ENCODE results near the gene NCOA5.

NCOA5 gene

GRCh38 chr20:46063151-46063550 lies 26.6 kb downstream of the NCOA5 start:
- no peak for DNase-seq (ENCODE audit: extremely low read depth in 1 of 2, low read depth in 1 of 2)

- no peak for DNase-seq (ENCODE audit: extremely low read depth in 1 of 2, low read depth in 1 of 2)
Observed at GRCh38 chr20:46062621-46063020, 27.1 kb downstream of the NCOA5 start.

DNA sequence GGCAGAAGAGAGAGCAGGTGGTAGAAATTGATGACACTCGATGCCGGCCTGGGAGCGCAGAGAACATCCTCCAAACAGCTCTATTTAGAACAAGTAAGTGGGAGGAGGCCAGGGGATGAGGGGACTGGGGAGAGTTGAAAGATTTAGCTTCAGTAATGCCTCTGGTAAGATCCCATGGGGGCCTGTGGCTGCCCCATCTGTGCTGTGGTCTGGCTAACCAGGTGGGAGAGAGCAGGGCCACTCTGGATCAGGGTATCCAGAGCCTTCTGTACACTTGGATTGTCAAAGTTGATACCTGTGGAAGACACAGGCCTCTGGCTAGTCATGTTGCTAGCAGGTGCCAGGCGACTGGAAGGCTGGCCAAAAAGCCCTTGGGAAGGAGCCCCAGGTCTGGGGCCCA lies 27.6 kb downstream of the NCOA5 start:
- no peak for DNase-seq (ENCODE audit: extremely low read depth in 1 of 2, low read depth in 1 of 2)

GRCh38 chr20:46060975-46061374 lies 28.8 kb downstream of the NCOA5 start:
- DNase-seq (ENCODE audit: extremely low read depth in 1 of 2, low read depth in 1 of 2) = no peak

DNA sequence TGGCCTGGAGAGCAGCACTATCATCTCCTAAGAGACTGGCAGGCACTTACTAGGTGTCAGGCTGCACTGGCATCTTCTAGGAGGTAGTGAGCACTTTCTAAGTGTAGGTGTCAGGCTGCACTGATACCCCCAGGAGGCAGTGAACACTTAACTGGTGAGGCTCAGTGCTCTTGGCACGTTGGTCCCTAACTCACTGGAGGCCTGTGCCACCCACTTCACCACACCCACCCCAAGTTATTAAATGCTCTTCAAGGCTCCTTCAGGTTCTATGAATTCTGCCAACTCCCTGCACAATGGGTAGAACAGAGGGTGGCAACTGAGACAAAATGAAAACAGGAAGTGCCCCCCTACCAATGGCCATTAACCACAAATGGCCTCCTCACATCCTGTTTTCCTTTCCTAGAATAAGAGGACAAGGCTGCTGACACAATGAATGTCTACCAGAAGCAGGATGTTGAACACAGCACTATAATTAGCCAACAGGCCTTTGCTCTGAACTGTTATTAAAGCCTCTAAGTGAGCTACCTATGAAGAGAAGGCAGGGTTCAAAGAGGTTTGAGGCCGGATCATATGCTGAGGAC lies 29.4 kb downstream of the NCOA5 start:
- DNase-seq (ENCODE audit: extremely low read depth in 1 of 2, low read depth in 1 of 2) = no peak

- no peak for DNase-seq (ENCODE audit: extremely low read depth in 1 of 2, low read depth in 1 of 2)
Observed at GRCh38 chr20:46058599-46059281, 31.0 kb downstream of the NCOA5 start.

DNA sequence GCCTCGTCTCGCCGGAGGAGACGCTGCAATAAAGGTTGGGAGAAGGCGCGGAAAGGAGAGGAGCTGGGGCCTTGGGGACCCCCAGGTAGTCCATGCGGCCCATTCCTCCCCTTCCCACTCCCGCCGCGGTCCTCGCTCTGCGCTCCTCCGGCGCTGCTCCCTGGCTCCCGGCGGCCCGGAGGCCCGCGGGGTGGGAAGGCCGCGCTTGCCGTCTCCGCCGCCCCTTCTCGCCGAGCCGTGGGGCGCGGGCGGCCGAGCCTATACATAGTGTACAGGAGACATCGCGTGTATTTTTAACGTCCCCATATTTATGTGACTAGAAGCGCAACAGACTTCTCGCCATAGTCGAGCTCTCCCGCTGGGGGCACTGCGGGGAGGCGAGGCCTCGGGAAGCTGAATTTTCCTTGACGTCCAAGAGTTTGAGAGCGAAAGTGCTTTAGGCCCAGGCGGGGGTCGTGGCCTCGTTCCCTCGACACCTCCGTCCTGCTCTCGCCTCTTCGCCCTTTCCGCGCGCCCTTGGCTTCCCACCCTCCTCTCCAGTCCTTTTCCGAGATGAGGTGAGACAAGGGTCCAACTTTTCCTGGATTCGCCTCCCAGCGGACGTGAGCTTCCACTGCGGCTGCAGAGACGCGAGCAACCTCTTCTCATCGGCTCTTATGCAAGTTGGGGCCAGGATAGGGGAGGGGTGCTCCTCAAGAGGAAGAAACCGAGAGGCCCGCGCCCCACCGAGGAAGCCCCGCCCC lies 31.7 kb downstream of the NCOA5 start:
- no peak for DNase-seq (ENCODE audit: extremely low read depth in 1 of 2, low read depth in 1 of 2)

DNA sequence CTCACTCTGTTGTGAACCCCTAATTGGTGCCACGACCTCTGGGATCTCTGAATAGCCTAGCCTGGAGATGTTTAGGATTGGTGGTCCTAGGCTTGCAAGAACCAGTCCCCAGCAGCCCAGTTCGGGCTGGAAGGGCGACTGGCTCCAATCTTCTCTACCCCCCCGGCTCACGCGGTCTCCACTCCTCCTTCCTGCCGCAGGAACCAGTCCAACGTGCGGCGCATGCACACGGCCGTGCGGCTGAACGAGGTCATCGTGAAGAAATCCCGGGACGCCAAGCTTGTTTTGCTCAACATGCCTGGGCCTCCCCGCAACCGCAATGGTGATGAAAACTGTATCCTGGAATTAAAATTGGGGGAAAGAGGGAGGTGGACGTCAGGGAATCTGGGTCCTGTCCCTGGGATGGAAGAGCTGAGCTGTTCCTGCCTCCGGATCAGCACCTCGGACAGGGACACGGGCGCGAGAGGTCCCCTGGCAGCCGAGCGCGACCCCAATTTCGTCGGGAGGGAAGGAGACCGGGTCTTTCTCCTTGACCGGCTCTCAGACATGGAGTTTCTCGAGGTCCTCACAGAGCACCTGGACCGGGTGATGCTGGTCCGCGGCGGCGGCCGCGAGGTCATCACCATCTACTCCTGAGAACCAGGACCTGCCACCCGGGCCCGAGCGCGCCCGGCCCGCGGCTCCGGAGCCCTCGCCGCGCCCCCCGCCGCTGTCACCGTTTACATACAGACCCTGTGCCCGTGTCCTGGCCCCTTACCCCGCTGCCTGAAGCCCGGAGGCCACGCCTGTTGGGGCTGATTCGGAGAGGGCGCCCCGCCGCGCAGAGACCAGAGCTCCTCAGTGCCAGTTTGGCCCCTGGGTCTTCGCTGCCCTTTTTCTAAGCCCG lies 32.5 kb downstream of the NCOA5 start:
- DNase-seq (ENCODE audit: extremely low read depth in 1 of 2, low read depth in 1 of 2) = no peak

DNA sequence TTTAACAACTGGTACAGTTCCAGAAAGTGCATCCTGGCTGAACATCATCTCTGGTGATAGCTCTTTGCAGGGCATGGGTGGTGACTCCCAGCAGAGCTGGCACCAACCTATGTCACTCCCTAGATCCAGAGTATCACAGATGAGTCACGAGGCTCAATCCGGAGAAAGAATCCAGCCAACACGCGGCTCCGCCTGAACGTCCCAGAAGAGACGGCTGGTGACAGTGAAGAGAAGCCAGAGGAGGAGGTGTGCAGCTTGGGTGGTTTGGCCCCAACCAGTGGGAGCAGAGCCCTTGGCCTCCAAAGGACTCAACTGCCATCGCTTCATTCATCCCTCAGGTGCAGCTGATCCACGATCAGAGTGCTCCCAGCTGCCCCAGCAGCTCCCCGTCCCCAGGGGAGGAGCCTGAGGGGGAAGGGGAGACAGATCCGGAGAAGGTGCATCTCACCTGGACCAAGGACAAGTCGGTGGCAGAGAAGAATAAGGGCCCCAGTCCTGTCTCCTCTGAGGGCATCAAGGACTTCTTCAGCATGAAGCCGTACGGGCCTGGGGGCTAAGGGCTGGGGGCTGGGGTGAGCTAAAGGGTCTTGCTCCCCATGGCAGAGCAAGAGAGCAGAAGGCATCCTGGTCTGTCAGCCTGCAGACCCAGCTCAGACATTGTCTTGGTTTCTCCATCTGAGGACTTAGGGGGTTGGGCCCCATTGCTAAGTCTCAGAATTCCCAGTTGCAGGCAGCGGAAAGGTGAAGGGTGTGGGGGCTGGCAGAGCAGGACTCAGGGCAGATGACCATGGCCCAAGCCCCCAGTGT lies 33.5 kb downstream of the NCOA5 start:
- DNase-seq (ENCODE audit: extremely low read depth in 1 of 2, low read depth in 1 of 2) = no peak

DNA sequence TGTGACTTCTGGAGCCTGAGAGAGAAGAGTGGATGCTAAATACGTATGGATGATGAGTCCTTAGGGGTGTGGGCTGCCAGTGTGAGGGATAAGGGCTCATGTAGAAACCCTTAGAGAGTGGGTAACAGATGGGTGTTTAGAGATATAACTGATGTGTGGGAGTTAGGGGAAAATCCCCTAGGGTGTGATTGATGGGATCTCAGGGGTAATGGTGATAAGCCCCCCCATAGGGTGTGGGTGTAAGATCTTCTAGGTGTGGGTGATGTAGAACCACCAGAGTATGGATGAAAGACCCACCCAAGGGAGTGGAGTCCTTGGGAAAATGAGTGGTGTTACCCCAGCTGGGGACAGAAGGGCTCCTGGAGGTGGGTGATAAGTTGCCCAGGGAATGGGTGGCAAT lies 34.5 kb downstream of the NCOA5 start:
- DNase-seq (ENCODE audit: extremely low read depth in 1 of 2, low read depth in 1 of 2) = no peak

GRCh38 chr20:46054606-46055005 lies 35.2 kb downstream of the NCOA5 start:
- DNase-seq (ENCODE audit: extremely low read depth in 1 of 2, low read depth in 1 of 2) = no peak

DNA sequence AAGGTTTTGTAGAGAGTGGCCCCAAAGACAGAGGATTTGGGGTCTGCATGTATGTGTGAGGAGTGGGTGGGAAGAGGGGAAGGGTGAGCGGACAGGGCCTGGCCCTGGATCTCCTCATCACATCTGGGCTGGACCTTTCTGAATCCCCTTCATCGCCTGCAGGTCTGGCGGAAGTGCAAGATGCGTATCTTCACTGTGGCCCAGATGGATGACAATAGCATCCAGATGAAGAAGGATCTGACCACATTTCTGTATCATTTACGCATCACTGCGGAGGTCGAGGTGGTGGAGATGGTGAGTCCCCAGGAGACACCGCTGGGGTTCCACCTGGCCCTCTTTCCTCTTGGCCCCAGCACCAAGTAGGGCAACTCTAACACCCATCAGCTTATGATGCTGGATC lies 36.3 kb downstream of the NCOA5 start:
- DNase-seq (ENCODE audit: extremely low read depth in 1 of 2, low read depth in 1 of 2) = no peak

GRCh38 chr20:46051556-46052308 lies 38.0 kb downstream of the NCOA5 start:
- DNase-seq (ENCODE audit: extremely low read depth in 1 of 2, low read depth in 1 of 2) = no peak

DNA sequence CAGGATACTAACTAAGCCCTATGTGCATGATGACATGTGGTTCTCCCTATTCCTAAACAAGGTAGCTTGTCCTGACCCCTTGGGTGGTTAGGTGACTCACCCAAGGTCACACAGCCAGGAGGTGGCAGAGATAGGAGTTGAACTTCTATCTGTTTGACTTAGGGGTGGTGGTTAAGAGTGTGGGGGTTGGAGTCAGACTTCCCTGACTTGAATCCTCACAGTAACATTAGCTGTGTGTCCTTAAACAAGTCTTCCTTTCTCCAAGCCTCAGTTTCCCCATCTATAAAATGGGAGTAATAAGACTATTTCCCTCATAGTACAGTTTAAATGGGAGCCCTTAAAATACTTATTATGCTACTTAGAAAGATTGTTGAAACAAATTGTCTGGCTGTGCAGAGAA lies 38.9 kb downstream of the NCOA5 start:
- DNase-seq (ENCODE audit: extremely low read depth in 1 of 2, low read depth in 1 of 2) = no peak

- DNase-seq (ENCODE audit: extremely low read depth in 1 of 2, low read depth in 1 of 2) = no peak
Observed at GRCh38 chr20:46050444-46050843, 39.3 kb downstream of the NCOA5 start.

DNA sequence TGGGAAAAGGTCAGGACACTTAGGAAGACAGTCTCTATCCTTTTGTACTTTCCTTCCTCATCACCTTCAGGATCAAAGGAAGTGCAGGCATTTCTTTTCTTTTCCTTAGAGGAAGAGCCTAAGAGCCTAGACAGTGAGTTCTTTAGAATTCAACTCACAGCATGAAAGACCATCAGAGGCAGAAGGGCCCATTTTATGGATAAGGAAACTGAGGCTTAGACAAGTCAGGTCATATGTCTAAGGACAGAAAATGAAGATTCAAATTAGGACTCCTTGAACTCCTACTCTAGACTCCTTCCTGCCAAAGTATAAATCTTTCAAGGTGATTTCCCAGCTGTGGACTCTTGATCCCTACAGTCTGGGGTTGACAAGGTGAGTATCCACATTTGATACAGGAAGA lies 39.9 kb downstream of the NCOA5 start:
- DNase-seq (ENCODE audit: extremely low read depth in 1 of 2, low read depth in 1 of 2) = no peak

- no peak for DNase-seq (ENCODE audit: extremely low read depth in 1 of 2, low read depth in 1 of 2)
Observed at GRCh38 chr20:46049190-46049589, 40.6 kb downstream of the NCOA5 start.

GRCh38 chr20:46047821-46048220 lies 41.9 kb downstream of the NCOA5 start:
- no peak for DNase-seq (ENCODE audit: extremely low read depth in 1 of 2, low read depth in 1 of 2)

DNA sequence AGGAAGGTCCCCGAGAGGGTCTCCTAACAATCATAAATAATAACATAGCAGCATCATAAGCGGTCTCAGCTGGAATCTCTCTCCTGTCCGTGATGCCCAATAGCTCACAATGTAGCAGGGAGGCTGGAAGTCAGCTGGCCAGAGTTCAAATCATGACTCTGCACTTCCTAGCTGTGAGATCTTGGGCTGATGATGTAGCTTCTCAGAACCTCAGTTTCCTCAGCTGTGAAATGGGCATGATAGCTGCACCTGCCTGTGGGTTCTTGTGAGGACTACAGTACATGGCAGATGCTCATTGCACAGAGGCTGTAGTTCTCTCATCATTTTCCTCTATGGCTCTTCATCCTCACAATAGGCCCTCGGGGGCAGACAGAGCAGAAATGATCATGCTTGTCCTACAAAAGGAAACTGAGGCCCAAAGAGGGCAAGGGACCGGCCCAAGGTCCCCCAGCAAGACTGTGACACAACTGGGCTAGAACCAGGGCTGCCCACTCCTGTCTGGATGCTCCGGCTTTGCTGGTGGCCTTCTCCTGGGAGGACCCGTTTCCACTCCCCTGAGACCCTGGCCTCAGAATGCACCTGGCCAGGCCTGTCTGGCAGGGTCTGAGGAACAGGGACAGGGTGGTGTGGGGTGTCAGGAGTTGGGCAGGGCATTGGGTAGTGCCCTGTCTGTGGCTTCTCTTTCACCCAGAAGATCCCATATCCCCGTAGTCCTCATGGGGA lies 43.0 kb downstream of the NCOA5 start:
- DNase-seq (ENCODE audit: extremely low read depth in 1 of 2, low read depth in 1 of 2) = no peak

Measured in stimulated activated CD8-positive, alpha-beta memory T cell treated with anti-CD3 and anti-CD28 coated beads, Interleukin-7, amount 100 ng/mL, for 48 hours (primary cell).